Measurements from ENCODE around the gene PIK3AP1. TPM values are rescaled to one million over a fixed set of nuclear protein-coding genes. Genes with fewer than 3 reads are reported as not detected.

Gene PIK3AP1
- total and polyA plus RNA-seq, 8 donors: 2.6 to 14.5 (median 6.4) TPM; not detected in 1

GRCh38 chr10:96692427-96692826 is 27.9 kb downstream of the PIK3AP1 start:
- no peak overlapping the region for H3K4me3 ChIP-seq
- no peaks in the 10 kb centered on the region for H3K9me3 ChIP-seq
- H3K27me3 ChIP-seq: no peaks in the 10 kb centered on the region
- H3K27ac ChIP-seq: no peak overlapping the region
- DNase-seq: no peak
- WGBS, 5 donors: 94 to 98% (median 97%) methylated on average over 4 of the region's 4 CpGs
- peaks cover 0 to 5% (median 2%) of the 10 kb centered on the region in 4 donors for H3K4me1 ChIP-seq
- intact Hi-C loops (cut with DNase I; ENCODE audit: low total_unique reads): no loop called here
- TF ChIP-seq CTCF (IDR thresholded peaks at IDR 0.05): no peak
- no peak for TF ChIP-seq POLR2AphosphoS5 (IDR thresholded peaks at IDR 0.05)
- TF ChIP-seq EP300 (IDR thresholded peaks at IDR 0.05): no peak
- H3K36me3 ChIP-seq: no peaks in the 10 kb centered on the region

- no peak overlapping the region for H3K4me3 ChIP-seq
- H3K36me3 ChIP-seq: no peaks in the 10 kb centered on the region
- TF ChIP-seq POLR2AphosphoS5 (IDR thresholded peaks at IDR 0.05): no peak
- no peak for TF ChIP-seq CTCF (IDR thresholded peaks at IDR 0.05)
- TF ChIP-seq EP300 (IDR thresholded peaks at IDR 0.05): no peak
- peaks cover 0 to 5% (median 2%) of the 10 kb centered on the region in 4 donors for H3K4me1 ChIP-seq
- no peaks in the 10 kb centered on the region for H3K9me3 ChIP-seq
- no peak overlapping the region for H3K27ac ChIP-seq
- no peak for DNase-seq
- intact Hi-C loops (cut with DNase I; ENCODE audit: low total_unique reads): no loop called here
- H3K27me3 ChIP-seq: no peaks in the 10 kb centered on the region
Observed at GRCh38 chr10:96691761-96692160, 28.6 kb downstream of the PIK3AP1 start.

- Histone ChIP-seq H3K4me3 (no peak overlapping the region), H3K27ac (no peak overlapping the region), H3K9me3 (no peaks in the 10 kb centered on the region), H3K27me3 (no peaks in the 10 kb centered on the region), H3K4me1 (peaks cover 0 to 5% (median 2%) of the 10 kb centered on the region in 4 donors), H3K36me3 (no peaks in the 10 kb centered on the region)
- DNase-seq: no peak
- WGBS, 5 donors: 71 to 83% (median 76%) methylated on average over 9 of the region's 9 CpGs
- intact Hi-C loops (cut with DNase I; ENCODE audit: low total_unique reads): no loop called here
- no peak for TF ChIP-seq CTCF (IDR thresholded peaks at IDR 0.05)
- no peak for TF ChIP-seq POLR2AphosphoS5 (IDR thresholded peaks at IDR 0.05)
- TF ChIP-seq EP300 (IDR thresholded peaks at IDR 0.05): no peak
- TF ChIP-seq POLR2A (IDR thresholded peaks at IDR 0.05): no peak
Observed at GRCh38 chr10:96690755-96691730, 29.3 kb downstream of the PIK3AP1 start.

DNA sequence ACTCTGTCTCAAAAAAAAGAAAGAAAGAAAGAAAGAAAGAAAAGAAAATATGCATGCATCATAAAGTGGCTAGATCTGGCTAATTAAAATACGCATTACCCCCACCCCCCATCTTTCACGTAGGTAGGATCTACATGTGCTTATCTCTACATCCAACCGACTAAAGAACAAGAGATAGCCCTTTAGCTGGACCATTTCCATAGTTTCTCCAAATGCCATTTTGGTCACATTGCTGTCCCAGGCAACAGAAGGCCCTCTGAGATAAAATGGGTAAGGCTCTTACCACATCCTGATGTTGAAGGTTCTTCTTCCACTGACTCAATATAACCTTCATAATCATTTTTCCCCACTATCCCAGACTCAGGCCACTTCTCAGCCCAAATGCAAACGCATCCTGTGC is 31.5 kb downstream of the PIK3AP1 start:
- Histone ChIP-seq H3K27me3 (no peaks in the 10 kb centered on the region), H3K9me3 (no peaks in the 10 kb centered on the region), H3K4me1 (no peaks in the 10 kb centered on the region), H3K4me3 (no peak overlapping the region), H3K36me3 (no peaks in the 10 kb centered on the region), H3K27ac (no peak overlapping the region)
- intact Hi-C loops (cut with DNase I; ENCODE audit: low total_unique reads): no loop called here
- TF ChIP-seq EP300 (IDR thresholded peaks at IDR 0.05) (no peak), POLR2A (IDR thresholded peaks at IDR 0.05) (no peak), POLR2AphosphoS5 (IDR thresholded peaks at IDR 0.05) (no peak), CTCF (IDR thresholded peaks at IDR 0.05) (no peak)
- 72 to 85% (median 81%) methylated on average over 4 of the region's 4 CpGs for WGBS, 5 donors
- DNase-seq: no peak

Data from stomach (tissue), 9 donors.